Measurements from ENCODE around the gene PKHD1.

PKHD1 gene

DNA sequence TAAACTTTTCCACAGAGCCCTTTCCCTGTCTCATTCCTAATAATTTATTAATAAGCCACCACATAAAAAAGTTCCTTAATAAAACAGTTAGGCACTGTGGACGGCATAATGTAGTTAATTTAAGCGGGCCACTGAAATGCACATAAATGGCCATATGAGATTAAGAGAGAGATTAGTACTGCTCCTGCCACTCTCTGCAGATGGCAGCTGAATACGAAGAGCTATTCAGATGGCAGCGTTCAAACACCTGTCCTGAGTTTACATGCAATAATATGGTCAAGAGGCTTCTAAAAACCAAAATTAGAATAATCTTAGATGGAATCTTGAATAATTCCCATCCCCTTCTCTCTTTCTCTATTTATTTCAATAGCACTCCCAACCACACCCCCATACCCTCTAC lies 461.8 kb downstream of the PKHD1 start:
- Histone ChIP-seq H3K27ac (ENCODE audit: insufficient read depth, low read depth, low read length, poor library complexity, severe bottlenecking) (no peak overlapping the region), H3K9me3 (ENCODE audit: control insufficient read depth, low read length) (no peaks in the 10 kb centered on the region), H3K4me1 (ENCODE audit: control insufficient read depth, insufficient read depth, low read length) (no peaks in the 10 kb centered on the region), H3K36me3 (ENCODE audit: control insufficient read depth, insufficient read depth, low read length) (no peaks in the 10 kb centered on the region), H3K4me3 (ENCODE audit: insufficient read depth, low read depth, low read length) (no peak overlapping the region), H3K27me3 (ENCODE audit: control insufficient read depth, insufficient read depth, low read length, poor library complexity, severe bottlenecking) (no peaks in the 10 kb centered on the region)
- 94 to 98% methylated on average over 4 of the region's 4 CpGs for WGBS, 2 experiments

DNA sequence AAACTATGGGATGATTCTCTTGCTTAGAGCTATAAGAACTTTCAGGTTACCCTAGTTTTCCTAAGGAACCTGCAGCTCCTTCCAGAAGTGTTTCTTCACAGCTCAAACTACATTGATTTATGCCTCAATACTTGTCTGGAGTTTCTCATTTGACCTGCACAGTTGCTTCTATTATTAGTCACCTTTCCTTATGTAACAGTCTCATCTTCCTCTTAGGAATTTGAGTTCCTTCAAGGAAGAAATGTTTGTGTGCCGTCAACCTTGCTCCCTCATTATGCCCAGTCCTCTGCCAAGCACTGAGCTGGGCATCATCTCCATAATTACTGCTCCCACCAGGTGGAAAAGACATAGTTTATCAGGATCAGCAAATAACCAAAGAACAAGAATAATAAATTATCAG lies 466.4 kb downstream of the PKHD1 start:
- Histone ChIP-seq H3K9me3 (ENCODE audit: control insufficient read depth, low read length) (no peaks in the 10 kb centered on the region), H3K4me1 (ENCODE audit: control insufficient read depth, insufficient read depth, low read length) (no peaks in the 10 kb centered on the region), H3K36me3 (ENCODE audit: control insufficient read depth, insufficient read depth, low read length) (no peaks in the 10 kb centered on the region), H3K4me3 (ENCODE audit: insufficient read depth, low read depth, low read length) (no peak overlapping the region), H3K27me3 (ENCODE audit: control insufficient read depth, insufficient read depth, low read length, poor library complexity, severe bottlenecking) (no peaks in the 10 kb centered on the region), H3K27ac (ENCODE audit: insufficient read depth, low read depth, low read length, poor library complexity, severe bottlenecking) (no peak overlapping the region)
- 89 to 91% methylated on average over 1 of the region's 1 CpG for WGBS, 2 experiments

DNA sequence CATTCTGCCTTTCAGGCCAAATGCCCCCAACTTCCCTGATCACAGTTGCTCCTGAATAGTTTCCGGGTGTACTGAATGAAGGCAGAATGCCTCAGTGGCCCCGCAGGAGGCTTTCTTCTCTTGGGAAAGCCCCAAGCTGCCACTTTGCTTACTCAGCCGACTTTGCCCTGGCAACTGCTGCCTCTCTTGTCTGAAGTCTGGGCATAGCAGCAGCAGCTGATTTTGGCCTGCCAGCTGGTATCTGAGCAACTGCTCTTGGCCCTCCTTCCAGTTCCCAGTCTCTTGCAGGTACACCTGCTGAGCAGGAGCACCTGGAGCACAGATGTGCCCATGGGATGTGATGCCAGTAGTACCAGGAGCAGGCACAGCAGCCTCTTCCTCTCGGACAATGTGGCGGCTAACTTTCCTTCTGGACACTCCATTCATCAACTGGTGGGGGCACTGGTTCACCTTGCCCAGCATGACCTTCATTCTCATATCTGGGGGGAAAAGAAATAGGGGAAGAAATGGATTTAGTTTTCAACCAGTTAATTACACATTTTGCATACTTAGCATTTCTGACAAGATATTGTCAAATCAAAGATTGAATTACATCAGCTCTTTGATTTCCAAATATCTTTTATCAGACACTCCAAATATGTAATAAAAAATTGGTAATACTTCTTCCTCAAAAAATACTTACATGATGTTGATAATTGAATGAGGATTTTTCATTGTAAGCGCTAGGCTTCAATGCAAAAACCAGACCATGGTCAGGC lies 468.2 kb downstream of the PKHD1 start:
- WGBS, 2 experiments, result 85 to 91% methylated on average over 5 to 6 of the region's 6 CpGs
- H3K27ac ChIP-seq (ENCODE audit: insufficient read depth, low read depth, low read length, poor library complexity, severe bottlenecking), result no peak overlapping the region
- no peaks in the 10 kb centered on the region for H3K36me3 ChIP-seq (ENCODE audit: control insufficient read depth, insufficient read depth, low read length)
- H3K9me3 ChIP-seq (ENCODE audit: control insufficient read depth, low read length), result no peaks in the 10 kb centered on the region
- H3K27me3 ChIP-seq (ENCODE audit: control insufficient read depth, insufficient read depth, low read length, poor library complexity, severe bottlenecking), result no peaks in the 10 kb centered on the region
- H3K4me1 ChIP-seq (ENCODE audit: control insufficient read depth, insufficient read depth, low read length), result no peaks in the 10 kb centered on the region
- no peak overlapping the region for H3K4me3 ChIP-seq (ENCODE audit: insufficient read depth, low read depth, low read length)

DNA sequence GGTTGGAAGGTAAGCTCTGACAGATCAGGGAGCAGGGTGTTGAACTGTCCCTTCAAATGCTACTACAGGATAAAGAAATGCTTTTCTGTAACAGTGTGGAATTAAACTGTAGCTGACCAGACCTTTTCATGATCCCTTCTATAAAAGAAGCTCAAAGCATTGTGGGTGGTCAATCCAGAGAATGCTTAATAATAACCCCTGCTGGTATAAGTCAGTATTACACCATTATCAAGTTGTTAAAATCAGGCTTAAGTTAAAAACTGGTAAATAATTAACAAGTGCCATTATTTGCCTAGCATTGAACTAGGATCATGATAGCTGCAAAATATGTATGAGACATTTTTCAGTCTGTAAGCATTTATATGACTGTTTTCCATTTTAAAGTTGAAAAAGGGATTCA lies 468.9 kb downstream of the PKHD1 start:
- no peaks in the 10 kb centered on the region for H3K27me3 ChIP-seq (ENCODE audit: control insufficient read depth, insufficient read depth, low read length, poor library complexity, severe bottlenecking)
- no peak overlapping the region for H3K27ac ChIP-seq (ENCODE audit: insufficient read depth, low read depth, low read length, poor library complexity, severe bottlenecking)
- H3K4me3 ChIP-seq (ENCODE audit: insufficient read depth, low read depth, low read length), result no peak overlapping the region

DNA sequence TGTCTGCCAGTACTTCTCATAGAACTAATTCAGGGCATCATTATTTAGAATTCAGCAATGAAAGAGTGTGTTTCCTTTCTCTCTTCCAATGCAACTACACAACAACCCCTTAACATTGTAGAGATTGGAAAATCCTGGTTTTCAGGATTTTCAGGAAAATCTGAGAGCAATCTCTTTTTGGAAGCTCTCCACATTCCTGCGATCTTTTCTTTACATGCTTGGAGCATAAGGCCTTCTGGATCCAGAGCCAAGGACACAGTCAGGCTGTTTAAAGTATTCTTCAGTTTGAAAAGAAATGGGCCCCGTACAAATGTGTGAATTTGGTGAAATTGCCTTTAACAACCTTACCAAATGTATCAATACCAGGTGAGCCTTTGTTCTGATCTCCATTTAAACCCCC lies 469.7 kb downstream of the PKHD1 start:
- H3K9me3 ChIP-seq (ENCODE audit: control insufficient read depth, low read length), result no peaks in the 10 kb centered on the region
- H3K27me3 ChIP-seq (ENCODE audit: control insufficient read depth, insufficient read depth, low read length, poor library complexity, severe bottlenecking), result no peaks in the 10 kb centered on the region
- no peaks in the 10 kb centered on the region for H3K4me1 ChIP-seq (ENCODE audit: control insufficient read depth, insufficient read depth, low read length)
- no peak overlapping the region for H3K27ac ChIP-seq (ENCODE audit: insufficient read depth, low read depth, low read length, poor library complexity, severe bottlenecking)
- 96 to 98% methylated on average over 2 of the region's 2 CpGs for WGBS, 2 experiments
- H3K4me3 ChIP-seq (ENCODE audit: insufficient read depth, low read depth, low read length), result no peak overlapping the region
- no peaks in the 10 kb centered on the region for H3K36me3 ChIP-seq (ENCODE audit: control insufficient read depth, insufficient read depth, low read length)

More for the DNA sequence above, 468.9 kb downstream of the PKHD1 start:
- no peaks in the 10 kb centered on the region for H3K9me3 ChIP-seq (ENCODE audit: control insufficient read depth, low read length)
- H3K36me3 ChIP-seq (ENCODE audit: control insufficient read depth, insufficient read depth, low read length), result no peaks in the 10 kb centered on the region
- H3K4me1 ChIP-seq (ENCODE audit: control insufficient read depth, insufficient read depth, low read length), result no peaks in the 10 kb centered on the region

DNA sequence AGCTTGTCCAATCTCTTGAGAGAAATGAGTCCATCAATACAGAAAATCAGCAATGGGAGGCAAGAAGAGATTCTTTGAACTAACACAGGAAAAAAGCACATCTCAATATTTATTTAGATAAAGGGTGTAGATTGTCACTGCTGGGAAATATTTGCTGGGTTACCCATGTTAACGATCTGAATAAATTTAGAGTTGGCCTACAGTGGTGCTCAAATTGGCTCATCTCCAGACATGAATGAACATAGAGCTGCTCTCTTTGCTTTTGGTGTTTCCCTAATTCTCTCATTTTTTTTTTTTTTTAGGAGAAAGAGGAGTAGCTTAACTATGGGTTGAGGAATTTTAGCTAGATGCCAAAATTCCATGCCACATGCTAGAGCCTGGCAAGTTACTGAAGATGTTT lies 471.2 kb downstream of the PKHD1 start:
- Histone ChIP-seq H3K9me3 (ENCODE audit: control insufficient read depth, low read length) (no peaks in the 10 kb centered on the region), H3K36me3 (ENCODE audit: control insufficient read depth, insufficient read depth, low read length) (no peaks in the 10 kb centered on the region), H3K4me1 (ENCODE audit: control insufficient read depth, insufficient read depth, low read length) (no peaks in the 10 kb centered on the region), H3K27me3 (ENCODE audit: control insufficient read depth, insufficient read depth, low read length, poor library complexity, severe bottlenecking) (no peaks in the 10 kb centered on the region), H3K27ac (ENCODE audit: insufficient read depth, low read depth, low read length, poor library complexity, severe bottlenecking) (no peak overlapping the region), H3K4me3 (ENCODE audit: insufficient read depth, low read depth, low read length) (no peak overlapping the region)
- WGBS, 2 experiments, result 79 to 97% methylated on average over 1 of the region's 1 CpG

DNA sequence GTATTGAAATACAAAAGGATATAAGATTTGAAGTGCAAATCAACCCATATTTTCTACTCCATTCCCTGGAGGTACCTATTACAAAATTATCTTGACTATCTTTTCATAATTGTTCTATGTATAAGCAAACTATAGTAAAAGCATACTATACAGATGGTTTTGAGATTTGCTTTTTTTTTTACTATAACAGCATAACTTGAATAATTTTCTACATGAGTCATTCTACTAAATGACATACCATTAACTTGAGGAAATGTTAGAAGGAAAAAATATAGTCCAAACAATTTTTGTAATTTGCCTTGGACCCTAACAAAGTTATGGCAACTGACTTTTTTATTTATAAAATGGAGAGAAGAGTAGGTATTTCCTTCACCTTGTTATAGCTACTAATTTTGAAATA lies 472.7 kb downstream of the PKHD1 start:
- no peaks in the 10 kb centered on the region for H3K36me3 ChIP-seq (ENCODE audit: control insufficient read depth, insufficient read depth, low read length)
- H3K4me1 ChIP-seq (ENCODE audit: control insufficient read depth, insufficient read depth, low read length), result no peaks in the 10 kb centered on the region
- no peak overlapping the region for H3K27ac ChIP-seq (ENCODE audit: insufficient read depth, low read depth, low read length, poor library complexity, severe bottlenecking)
- H3K9me3 ChIP-seq (ENCODE audit: control insufficient read depth, low read length), result no peaks in the 10 kb centered on the region
- H3K27me3 ChIP-seq (ENCODE audit: control insufficient read depth, insufficient read depth, low read length, poor library complexity, severe bottlenecking), result no peaks in the 10 kb centered on the region
- H3K4me3 ChIP-seq (ENCODE audit: insufficient read depth, low read depth, low read length), result no peak overlapping the region

DNA sequence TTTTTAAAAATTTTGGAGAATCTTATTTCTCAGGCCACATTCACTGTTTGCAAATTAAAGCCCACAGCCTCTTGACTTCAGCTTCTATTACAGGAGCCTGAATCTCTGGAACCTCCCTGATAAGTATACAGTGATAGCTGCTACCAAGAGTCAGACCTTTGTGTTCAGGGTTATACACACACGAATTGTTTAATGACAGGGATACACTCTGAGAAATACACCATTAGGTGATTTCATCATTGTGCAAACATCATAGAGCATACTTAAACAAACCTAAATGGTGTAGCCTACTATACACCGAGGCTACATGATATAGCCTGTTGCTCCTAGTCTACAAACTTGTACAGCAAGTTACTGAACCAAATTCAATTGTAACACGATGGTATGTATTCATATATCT lies 473.9 kb downstream of the PKHD1 start:
- Histone ChIP-seq H3K27ac (ENCODE audit: insufficient read depth, low read depth, low read length, poor library complexity, severe bottlenecking) (no peak overlapping the region), H3K4me3 (ENCODE audit: insufficient read depth, low read depth, low read length) (no peak overlapping the region), H3K36me3 (ENCODE audit: control insufficient read depth, insufficient read depth, low read length) (no peaks in the 10 kb centered on the region), H3K27me3 (ENCODE audit: control insufficient read depth, insufficient read depth, low read length, poor library complexity, severe bottlenecking) (no peaks in the 10 kb centered on the region), H3K9me3 (ENCODE audit: control insufficient read depth, low read length) (no peaks in the 10 kb centered on the region), H3K4me1 (ENCODE audit: control insufficient read depth, insufficient read depth, low read length) (no peaks in the 10 kb centered on the region)
- 90 to 92% methylated on average over 2 to 3 of the region's 3 CpGs for WGBS, 2 experiments

DNA sequence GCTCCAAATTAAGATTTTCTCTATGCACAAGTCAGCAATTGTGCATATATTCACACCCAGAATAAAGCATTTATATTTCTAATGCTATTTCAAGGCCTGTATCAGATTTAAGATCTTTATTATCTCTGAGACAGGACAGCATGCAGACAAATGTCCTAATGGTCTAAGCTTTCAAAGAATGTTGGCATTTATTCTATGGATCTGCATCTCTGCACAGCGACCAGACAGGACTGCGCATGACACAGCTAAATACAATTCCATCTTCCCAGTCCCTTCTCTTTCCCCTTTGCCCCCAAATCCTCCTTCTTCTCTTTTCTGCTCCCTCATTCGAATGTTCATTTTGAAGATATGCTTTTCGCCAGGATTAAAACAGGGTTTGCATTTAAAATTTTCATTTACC lies 478.5 kb downstream of the PKHD1 start:
- Histone ChIP-seq H3K9me3 (ENCODE audit: control insufficient read depth, low read length) (no peaks in the 10 kb centered on the region), H3K27me3 (ENCODE audit: control insufficient read depth, insufficient read depth, low read length, poor library complexity, severe bottlenecking) (no peaks in the 10 kb centered on the region), H3K4me3 (ENCODE audit: insufficient read depth, low read depth, low read length) (no peak overlapping the region), H3K36me3 (ENCODE audit: control insufficient read depth, insufficient read depth, low read length) (no peaks in the 10 kb centered on the region), H3K4me1 (ENCODE audit: control insufficient read depth, insufficient read depth, low read length) (no peaks in the 10 kb centered on the region), H3K27ac (ENCODE audit: insufficient read depth, low read depth, low read length, poor library complexity, severe bottlenecking) (no peak overlapping the region)
- WGBS, 2 experiments, result 88 to 94% methylated on average over 3 to 4 of the region's 4 CpGs

DNA sequence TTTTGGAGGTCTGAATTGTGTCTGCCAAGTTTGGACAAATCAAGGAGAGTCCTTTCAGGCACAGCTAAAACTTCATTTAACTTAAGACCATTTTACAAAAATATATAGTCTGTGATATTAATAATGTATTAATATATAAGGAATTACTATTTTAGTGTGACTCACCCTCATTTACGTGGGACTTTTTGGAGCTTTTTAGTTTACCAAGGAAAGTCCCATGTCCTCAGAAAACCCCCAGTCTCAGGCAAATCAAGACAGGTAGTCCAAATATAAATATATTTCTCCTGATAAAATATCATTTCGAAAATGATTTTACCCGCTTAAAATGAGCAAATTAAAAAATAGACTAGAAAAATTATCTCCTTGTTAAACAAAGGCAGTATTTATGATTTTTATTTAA lies 479.0 kb downstream of the PKHD1 start:
- Histone ChIP-seq H3K27ac (ENCODE audit: insufficient read depth, low read depth, low read length, poor library complexity, severe bottlenecking) (no peak overlapping the region), H3K27me3 (ENCODE audit: control insufficient read depth, insufficient read depth, low read length, poor library complexity, severe bottlenecking) (no peaks in the 10 kb centered on the region), H3K4me1 (ENCODE audit: control insufficient read depth, insufficient read depth, low read length) (no peaks in the 10 kb centered on the region), H3K36me3 (ENCODE audit: control insufficient read depth, insufficient read depth, low read length) (no peaks in the 10 kb centered on the region), H3K9me3 (ENCODE audit: control insufficient read depth, low read length) (no peaks in the 10 kb centered on the region), H3K4me3 (ENCODE audit: insufficient read depth, low read depth, low read length) (no peak overlapping the region)
- 88% methylated on average over 1 of the region's 3 CpGs; no CpG with 5 or more reads in 1 of the 2 experiments for WGBS, 2 experiments

DNA sequence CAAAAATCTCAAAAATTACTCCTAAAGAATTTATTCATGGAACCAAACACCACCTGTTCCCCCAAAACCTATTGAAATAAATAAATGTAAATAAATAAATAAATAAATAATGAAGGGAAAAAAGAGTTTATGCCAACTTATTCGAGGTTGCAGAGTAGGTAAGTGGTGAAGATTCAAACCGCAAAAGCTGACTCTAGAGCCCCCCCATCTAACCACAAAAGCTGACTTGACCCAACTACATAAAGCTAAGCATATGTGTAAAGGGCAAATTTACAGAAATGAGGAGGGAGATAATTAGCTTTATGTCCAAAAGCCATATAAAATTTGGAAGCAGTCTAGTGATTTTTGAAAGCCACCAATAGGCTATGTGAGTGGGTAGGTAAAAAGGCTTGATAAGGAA lies 486.9 kb downstream of the PKHD1 start:
- Histone ChIP-seq H3K27ac (ENCODE audit: insufficient read depth, low read depth, low read length, poor library complexity, severe bottlenecking) (no peak overlapping the region), H3K9me3 (ENCODE audit: control insufficient read depth, low read length) (no peaks in the 10 kb centered on the region), H3K4me3 (ENCODE audit: insufficient read depth, low read depth, low read length) (no peak overlapping the region), H3K4me1 (ENCODE audit: control insufficient read depth, insufficient read depth, low read length) (no peaks in the 10 kb centered on the region), H3K27me3 (ENCODE audit: control insufficient read depth, insufficient read depth, low read length, poor library complexity, severe bottlenecking) (no peaks in the 10 kb centered on the region), H3K36me3 (ENCODE audit: control insufficient read depth, insufficient read depth, low read length) (no peaks in the 10 kb centered on the region)
- WGBS, 2 experiments, result 86% methylated on average over 2 of the region's 2 CpGs; no CpG with 5 or more reads in 1 of the 2 experiments
